ENCODE measurements around the gene PBXIP1. TPM values are rescaled to one million over a fixed set of nuclear protein-coding genes. Genes with fewer than 3 reads are reported as not detected.

Gene PBXIP1
- total and polyA plus RNA-seq, 2 of the 13 experiments (the other 11 are each of a cell fraction or from before 2014, with no cell fraction given), result 16.3 to 31.9 TPM

DNA sequence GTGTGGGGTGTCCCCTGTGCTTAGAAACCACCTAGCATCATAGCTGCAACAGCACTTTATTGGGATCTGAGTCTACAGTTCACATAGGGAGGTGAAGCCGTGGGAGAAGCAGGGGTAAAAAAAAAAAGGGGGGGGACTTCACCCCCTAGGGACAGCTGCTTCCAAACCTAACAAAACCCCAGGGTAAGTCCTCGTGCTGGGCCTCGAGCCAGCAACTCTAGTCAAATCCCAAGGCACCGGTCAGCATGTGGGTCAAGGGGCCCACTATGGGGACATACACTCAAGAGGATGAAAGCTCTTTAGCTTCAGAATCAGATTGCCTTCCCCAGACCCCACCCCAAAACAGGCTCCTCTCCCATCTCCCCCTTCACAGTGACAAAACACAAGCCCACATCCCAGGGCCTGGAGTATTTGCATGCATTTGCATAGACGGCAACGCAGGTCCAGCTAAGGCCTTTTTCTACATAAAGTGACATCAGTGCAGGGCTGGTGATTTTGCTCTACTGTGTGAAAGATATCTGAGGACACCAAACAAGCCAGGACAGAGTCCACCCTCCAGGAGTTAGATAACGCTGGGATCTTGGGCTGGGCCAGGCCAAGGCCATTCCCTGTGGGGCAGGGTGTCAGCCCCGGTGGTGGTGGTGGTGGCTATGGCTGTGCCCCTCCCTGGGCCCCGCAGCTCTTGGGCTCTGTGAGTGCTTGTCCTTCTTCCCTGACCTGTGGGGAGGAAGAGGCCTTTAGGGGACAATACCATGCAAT, 11.3 kb downstream of the PBXIP1 start (continued):
- peak; percentile 79 for TF ChIP-seq HNF4G (IDR thresholded peaks at IDR 0.05; ENCODE audit: borderline replicate concordance, low read depth, low read length)
- TF ChIP-seq HNF4G (CRISPR knock-in tag; IDR thresholded peaks at IDR 0.05; ENCODE audit: borderline replicate concordance, low read depth), result peak; percentile 63; the same call in 1 of the 2 replicates
- TF ChIP-seq ADNP (CRISPR knock-in tag; IDR thresholded peaks at IDR 0.05), result no peak
- TF ChIP-seq ZNF761 (CRISPR knock-in tag; conservative IDR thresholded peaks at IDR 0.05), result no peak
- TF ChIP-seq ARNT2 (CRISPR knock-in tag; IDR thresholded peaks at IDR 0.05; ENCODE audit: low read depth), result no peak
- TF ChIP-seq RNF2 (conservative IDR thresholded peaks at IDR 0.05; ENCODE audit: low read depth), result peak; percentile 69
- 0 out of 2 replicates have a peak, but pooled peaks have one; percentile 26 for TF ChIP-seq HES4 (CRISPR knock-in tag; IDR thresholded peaks at IDR 0.05; ENCODE audit: borderline replicate concordance)
- TF ChIP-seq EEA1 (CRISPR knock-in tag; IDR thresholded peaks at IDR 0.05; ENCODE audit: borderline replicate concordance), result no peak
- peak; percentile 30; the same call in 1 of the 2 replicates for TF ChIP-seq SIX1 (CRISPR knock-in tag; IDR thresholded peaks at IDR 0.05; ENCODE audit: borderline replicate concordance)
- TF ChIP-seq SAP130 (CRISPR knock-in tag; IDR thresholded peaks at IDR 0.05; ENCODE audit: low read depth), result peak; percentile 87
- TF ChIP-seq ZNF10 (CRISPR knock-in tag; IDR thresholded peaks at IDR 0.05; ENCODE audit: borderline replicate concordance, low read depth), result no peak
- no peak for TF ChIP-seq ZNF549 (CRISPR knock-in tag; IDR thresholded peaks at IDR 0.05)
- TF ChIP-seq, protein P1, sequence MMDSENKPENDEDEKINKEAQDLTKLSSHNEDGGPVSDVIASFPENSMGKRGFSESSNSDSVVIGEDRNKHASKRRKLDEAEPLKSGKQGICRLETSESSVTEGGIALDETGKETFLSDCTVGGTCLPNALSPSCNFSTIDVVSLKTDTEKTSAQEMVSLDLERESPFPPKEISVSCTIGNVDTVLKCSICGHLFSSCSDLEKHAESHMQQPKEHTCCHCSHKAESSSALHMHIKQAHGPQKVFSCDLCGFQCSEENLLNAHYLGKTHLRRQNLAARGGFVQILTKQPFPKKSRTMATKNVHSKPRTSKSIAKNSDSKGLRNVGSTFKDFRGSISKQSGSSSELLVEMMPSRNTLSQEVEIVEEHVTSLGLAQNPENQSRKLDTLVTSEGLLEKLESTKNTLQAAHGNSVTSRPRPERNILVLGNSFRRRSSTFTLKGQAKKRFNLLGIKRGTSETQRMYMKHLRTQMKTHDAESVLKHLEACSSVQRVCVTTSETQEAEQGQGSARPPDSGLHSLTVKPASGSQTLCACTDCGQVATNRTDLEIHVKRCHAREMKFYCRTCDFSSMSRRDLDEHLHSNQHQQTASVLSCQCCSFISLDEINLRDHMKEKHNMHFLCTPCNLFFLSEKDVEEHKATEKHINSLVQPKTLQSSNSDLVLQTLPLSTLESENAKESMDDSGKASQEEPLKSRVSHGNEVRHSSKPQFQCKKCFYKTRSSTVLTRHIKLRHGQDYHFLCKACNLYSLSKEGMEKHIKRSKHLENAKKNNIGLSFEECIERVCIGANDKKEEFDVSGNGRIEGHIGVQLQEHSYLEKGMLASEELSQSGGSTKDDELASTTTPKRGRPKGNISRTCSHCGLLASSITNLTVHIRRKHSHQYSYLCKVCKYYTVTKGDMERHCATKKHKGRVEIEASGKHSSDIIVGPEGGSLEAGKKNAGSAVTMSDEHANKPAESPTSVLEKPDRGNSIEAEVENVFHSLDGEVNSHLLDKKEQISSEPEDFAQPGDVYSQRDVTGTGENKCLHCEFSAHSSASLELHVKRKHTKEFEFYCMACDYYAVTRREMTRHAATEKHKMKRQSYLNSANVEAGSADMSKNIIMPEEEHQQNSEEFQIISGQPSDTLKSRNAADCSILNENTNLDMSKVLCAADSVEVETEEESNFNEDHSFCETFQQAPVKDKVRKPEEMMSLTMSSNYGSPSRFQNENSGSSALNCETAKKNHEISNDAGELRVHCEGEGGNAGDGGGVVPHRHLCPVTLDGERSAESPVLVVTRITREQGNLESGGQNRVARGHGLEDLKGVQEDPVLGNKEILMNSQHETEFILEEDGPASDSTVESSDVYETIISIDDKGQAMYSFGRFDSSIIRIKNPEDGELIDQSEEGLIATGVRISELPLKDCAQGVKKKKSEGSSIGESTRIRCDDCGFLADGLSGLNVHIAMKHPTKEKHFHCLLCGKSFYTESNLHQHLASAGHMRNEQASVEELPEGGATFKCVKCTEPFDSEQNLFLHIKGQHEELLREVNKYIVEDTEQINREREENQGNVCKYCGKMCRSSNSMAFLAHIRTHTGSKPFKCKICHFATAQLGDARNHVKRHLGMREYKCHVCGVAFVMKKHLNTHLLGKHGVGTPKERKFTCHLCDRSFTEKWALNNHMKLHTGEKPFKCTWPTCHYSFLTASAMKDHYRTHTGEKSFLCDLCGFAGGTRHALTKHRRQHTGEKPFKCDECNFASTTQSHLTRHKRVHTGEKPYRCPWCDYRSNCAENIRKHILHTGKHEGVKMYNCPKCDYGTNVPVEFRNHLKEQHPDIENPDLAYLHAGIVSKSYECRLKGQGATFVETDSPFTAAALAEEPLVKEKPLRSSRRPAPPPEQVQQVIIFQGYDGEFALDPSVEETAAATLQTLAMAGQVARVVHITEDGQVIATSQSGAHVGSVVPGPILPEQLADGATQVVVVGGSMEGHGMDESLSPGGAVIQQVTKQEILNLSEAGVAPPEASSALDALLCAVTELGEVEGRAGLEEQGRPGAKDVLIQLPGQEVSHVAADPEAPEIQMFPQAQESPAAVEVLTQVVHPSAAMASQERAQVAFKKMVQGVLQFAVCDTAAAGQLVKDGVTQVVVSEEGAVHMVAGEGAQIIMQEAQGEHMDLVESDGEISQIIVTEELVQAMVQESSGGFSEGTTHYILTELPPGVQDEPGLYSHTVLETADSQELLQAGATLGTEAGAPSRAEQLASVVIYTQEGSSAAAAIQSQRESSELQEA (CRISPR knock-in tag; IDR thresholded peaks at IDR 0.05; ENCODE audit: not compliant biosample characterization), result no peak
- TF ChIP-seq PRMT3 (CRISPR knock-in tag; IDR thresholded peaks at IDR 0.05; ENCODE audit: borderline replicate concordance, low read depth), result no peak
- TF ChIP-seq ZNF232 (CRISPR knock-in tag; IDR thresholded peaks at IDR 0.05; ENCODE audit: borderline replicate concordance), result 0 out of 2 replicates have a peak, but pooled peaks have one; percentile 9
- TF ChIP-seq PTBP1 (IDR thresholded peaks at IDR 0.05; ENCODE audit: low read depth, low read length, poor library complexity, severe bottlenecking), result no peak
